Ecto neural progenitor cell (in vitro differentiated cells): ENCODE data around the gene SNX25.
"Not testable (repeated sequence)": the region's sequence is repeated elsewhere in the genome, so short reads cannot be mapped to it uniquely, and the experiment has no call there.

Experiments
- DNase-seq: peaks from one replicate; pipeline ENCODE4 v3.0.0-alpha.2; 2018; ENCODE audit warnings: low spot score

The SNX25 gene

GRCh38 chr4:185209031-185209851 lies at the start of gene SNX25:
Gene SNX25, plus strand, starts transcription at chr4:185209598. Its CDS starts 229 bp downstream, at chr4:185209827.
- peak; percentile 94 for DNase-seq

GRCh38 chr4:185165605-185166063 lies 43.8 kb upstream of the SNX25 start:
- DNase-seq = no peak

- DNase-seq = no peak
Measured at GRCh38 chr4:185167234-185167633, 42.2 kb upstream of the SNX25 start.

- DNase-seq = no peak
Measured at GRCh38 chr4:185171373-185172071, 37.9 kb upstream of the SNX25 start.

- no peak for DNase-seq
Measured at GRCh38 chr4:185179488-185179887, 29.9 kb upstream of the SNX25 start.

- no peak for DNase-seq
Measured at GRCh38 chr4:185182239-185182638, 27.2 kb upstream of the SNX25 start.

- DNase-seq = no peak
Measured at GRCh38 chr4:185183622-185184281, 25.6 kb upstream of the SNX25 start.

- DNase-seq = no peak
Measured at GRCh38 chr4:185186769-185187168, 22.6 kb upstream of the SNX25 start.

- no peak for DNase-seq
Measured at GRCh38 chr4:185189606-185190305, 19.6 kb upstream of the SNX25 start.

- DNase-seq = no peak
Measured at GRCh38 chr4:185190306-185190856, 19.0 kb upstream of the SNX25 start.

- DNase-seq = no peak
Measured at GRCh38 chr4:185192059-185192458, 17.3 kb upstream of the SNX25 start.

GRCh38 chr4:185194924-185195888 lies 14.2 kb upstream of the SNX25 start:
- DNase-seq = no peak

GRCh38 chr4:185196437-185196836 lies 13.0 kb upstream of the SNX25 start:
- DNase-seq = no peak

GRCh38 chr4:185198189-185198588 lies 11.2 kb upstream of the SNX25 start:
- DNase-seq = not testable (repeated sequence)

- no peak for DNase-seq
Measured at GRCh38 chr4:185201977-185202962, 7.1 kb upstream of the SNX25 start.

- DNase-seq = no peak
Measured at GRCh38 chr4:185202984-185203485, 6.4 kb upstream of the SNX25 start.

GRCh38 chr4:185203486-185204237 lies 5.7 kb upstream of the SNX25 start, which contains the start of gene CFAP97:
Gene CFAP97, minus strand, starts transcription at chr4:185204000. Its CDS starts 12,804 bp downstream, at chr4:185191196.
- peak; percentile 79 for DNase-seq

- DNase-seq = no peak
Measured at GRCh38 chr4:185204238-185204910, 5.0 kb upstream of the SNX25 start.
